HCT116 (cell line): ENCODE measurements around the gene DIP2B.

Source experiments
- CTCF ChIP-seq, 3 experiments: fragments of 200-600 bp in 1 of 3; sonication (generic) in 1 of 3; IDR thresholded peaks in 2 of 3; conservative IDR thresholded peaks in 1 of 3; 2 replicates each; pipeline ENCODE4 v1.5.1; 2012 to 2017; ENCODE audit warnings: low read depth in 2 of 3, low read length in 2 of 3, antibody characterized with exemption in 1 of 3, borderline replicate concordance in 1 of 3, control low read depth in 1 of 3, mild to moderate bottlenecking in 1 of 3, mixed read lengths in 1 of 3, mixed run types in 1 of 3, moderate library complexity in 1 of 3; ENCODE audit not compliant: insufficient read depth in 1 of 3
- FOSL1 ChIP-seq: IDR thresholded peaks from 2 replicates; pipeline ENCODE4 v1.6.1; 2012; ENCODE audit warnings: low read depth

- TF ChIP-seq FOSL1 (no peak), CTCF (IDR thresholded peaks at IDR 0.05 in 2 of 3, conservative IDR thresholded peaks at IDR 0.05 in 1 of 3; ENCODE audit: borderline replicate concordance in 1 of 3, insufficient read depth in 1 of 3, low read depth in 2 of 3, low read length in 2 of 3) (no peak)
Measured at GRCh38 chr12:50564948-50565297, 60.1 kb downstream of the DIP2B start.
